DOHH2 (cell line): ENCODE results near the gene MYB.
A peak's percentile ranks its signal among the peaks of the same experiment; 100 is the strongest.

Experiments
- CTCF ChIP-seq: fragments of 200-600 bp; sonication (generic); IDR thresholded peaks from one replicate; pipeline ENCODE4 v1.5.1; 2014; ENCODE audit warnings: antibody characterized with exemption, mild to moderate bottlenecking, low read depth, low read length; ENCODE audit not compliant: poor library complexity, severe bottlenecking
- EZH2phosphoT487 ChIP-seq: fragments of 200-600 bp; sonication (generic); IDR thresholded peaks from 2 replicates; pipeline ENCODE4 v1.6.1; 2017; ENCODE audit warnings: borderline replicate concordance, mild to moderate bottlenecking, antibody characterized with exemption, low read length, moderate library complexity, mixed read lengths

GRCh38 chr6:135145063-135145800 is 35.9 kb upstream of the MYB start:
- TF ChIP-seq CTCF (peak; percentile 66), EZH2phosphoT487 (no peak)
